OCI-LY1 (cell line): ENCODE data around the gene HLA-DQB1.
"Not testable (repeated sequence)": the region's sequence is repeated elsewhere in the genome, so short reads cannot be mapped to it uniquely, and the experiment has no call there.

Experiments used
- CTCF ChIP-seq: fragments of 200-600 bp; sonication (generic), shearing (Covaris generic); IDR thresholded peaks from 2 replicates; pipeline ENCODE4 v1.5.1; 2017; ENCODE audit warnings: mild to moderate bottlenecking, antibody characterized with exemption, low read length, moderate library complexity, mixed read lengths
- EZH2 ChIP-seq: fragments of 200-600 bp; sonication (generic), shearing (Covaris generic); IDR thresholded peaks from 2 replicates; pipeline ENCODE4 v1.8.0; 2017; ENCODE audit warnings: borderline replicate concordance, mixed run types, mild to moderate bottlenecking, antibody characterized with exemption, low read length, moderate library complexity, mixed read lengths

GRCh38 chr6:32629793-32630192 is 36.7 kb downstream of the HLA-DQB1 start:
- not testable (repeated sequence) for TF ChIP-seq CTCF, EZH2
